SH-SY5Y (cell line): ENCODE data around the gene LRRC4C.

Experiments used
- GATA2 ChIP-seq: IDR thresholded peaks from 2 replicates; pipeline ENCODE4 v1.6.1; 2011; ENCODE audit warnings: mild to moderate bottlenecking, low read depth, low read length
- GATA3 ChIP-seq: IDR thresholded peaks from 2 replicates; pipeline ENCODE4 v1.6.1; 2011; ENCODE audit warnings: low read depth, mild to moderate bottlenecking, low read length, moderate library complexity

GRCh38 chr11:41283191-41283930 lies 176.1 kb downstream of the LRRC4C start:
- TF ChIP-seq GATA2 (no peak), GATA3 (no peak)
